T-helper 22 cell (primary cell): ENCODE data around the gene NANP.

Experiments
- DNase-seq: peaks from one replicate; pipeline ENCODE4 v3.0.0-alpha.2; 2020; ENCODE audit warnings: low read depth

The NANP gene

DNA sequence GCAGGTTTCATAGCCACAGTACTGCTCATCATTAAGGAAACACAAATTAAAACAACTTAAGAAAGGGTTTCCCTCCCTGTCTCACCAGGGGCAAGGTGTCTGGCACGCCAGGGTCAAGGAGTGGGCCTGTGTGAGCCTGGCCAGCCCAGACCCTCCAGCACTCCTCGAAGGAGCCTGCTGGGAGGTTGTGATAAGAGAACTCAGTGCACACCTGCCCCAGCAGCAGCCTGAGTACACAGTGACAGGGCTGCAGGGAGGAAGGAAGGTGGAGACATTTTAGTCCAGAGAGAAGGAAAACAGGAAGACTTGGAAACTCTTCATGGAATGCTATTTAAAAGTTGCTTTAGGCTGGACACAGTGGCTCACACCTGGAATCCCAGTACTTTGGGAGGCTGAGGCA lies 52.6 kb downstream of the NANP start:
- no peak for DNase-seq

DNA sequence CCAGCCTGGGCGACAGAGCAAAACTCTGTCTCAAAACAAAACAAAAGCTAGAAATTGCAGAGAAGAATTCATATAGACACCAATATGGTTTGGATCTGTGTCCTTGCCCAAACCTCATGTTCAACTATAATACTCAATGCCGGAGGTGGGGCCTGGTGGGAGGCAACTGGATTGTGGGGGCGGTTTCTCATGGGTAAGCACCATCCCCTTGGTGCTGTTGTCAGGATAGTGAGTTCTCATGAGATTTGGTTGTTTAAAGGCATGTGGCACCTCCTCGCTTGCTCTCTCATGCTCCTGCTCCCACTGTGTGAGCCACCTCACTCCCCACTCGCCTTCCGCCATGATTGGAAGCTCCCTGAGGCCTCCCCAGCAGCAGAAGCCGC lies 53.7 kb downstream of the NANP start:
- no peak for DNase-seq

DNA sequence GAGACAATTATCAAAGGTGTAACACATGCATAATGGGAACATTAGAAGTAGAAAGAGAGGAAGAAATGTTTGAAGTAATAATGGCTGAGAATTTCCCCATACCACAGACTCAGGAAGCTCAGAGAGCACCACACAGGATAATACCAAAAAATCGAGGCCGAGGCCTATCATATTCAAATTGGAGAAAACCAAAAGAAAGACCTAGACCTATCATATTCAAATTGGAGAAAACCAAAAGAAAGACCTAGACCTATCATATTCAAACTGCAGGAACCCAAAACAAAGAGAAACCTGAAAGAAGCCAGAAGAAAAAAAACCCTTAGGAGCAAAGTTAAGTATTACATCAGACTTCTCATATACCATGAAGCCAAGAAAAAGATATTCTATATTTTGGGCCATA lies 56.5 kb downstream of the NANP start:
- no peak for DNase-seq

DNA sequence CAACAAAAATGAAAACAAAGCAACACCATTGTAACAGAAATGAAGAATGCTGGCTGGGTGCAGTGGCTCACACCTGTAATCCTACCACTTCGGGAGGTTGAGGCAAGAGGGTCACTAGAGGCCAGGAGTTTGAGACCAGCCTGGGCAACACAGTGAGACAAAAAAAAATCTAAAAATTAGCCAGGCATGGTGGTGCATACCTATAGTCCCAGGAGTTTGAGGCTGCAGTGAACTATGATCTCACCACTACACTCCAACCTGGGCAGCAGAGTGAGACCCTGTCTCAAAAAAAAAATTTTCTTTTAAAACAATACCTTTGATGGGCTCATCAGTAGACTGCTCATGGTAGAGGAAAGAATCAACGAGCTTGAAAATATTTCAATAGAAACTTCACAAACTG lies 57.0 kb downstream of the NANP start:
- DNase-seq, result no peak

DNA sequence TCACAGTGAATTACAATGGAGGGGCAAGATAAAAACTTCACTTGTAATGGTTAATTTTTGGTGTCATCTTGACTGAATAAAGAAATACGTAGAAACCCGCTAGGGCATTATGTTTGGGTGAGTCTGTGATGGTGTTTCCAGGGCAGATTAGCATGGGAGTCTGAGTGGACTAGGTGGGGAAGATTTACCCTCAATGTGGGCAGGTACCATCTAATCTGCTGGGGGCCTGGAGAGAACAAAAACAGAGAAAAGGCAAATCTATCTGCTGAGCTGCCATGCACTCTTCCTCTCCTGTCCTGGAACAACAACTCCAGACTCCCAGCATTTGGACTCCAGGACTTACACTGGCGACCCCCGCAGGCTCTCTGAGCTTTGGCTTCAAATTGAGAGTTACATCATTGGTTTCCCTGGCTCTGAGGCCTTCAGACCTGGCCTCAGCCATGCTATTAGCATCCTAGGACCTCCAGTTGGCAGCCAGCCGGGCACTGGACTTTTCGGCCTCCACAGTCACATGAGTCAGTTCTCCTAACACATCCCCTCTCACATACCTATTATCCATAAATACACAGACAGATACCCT lies 58.1 kb downstream of the NANP start:
- DNase-seq, result no peak

DNA sequence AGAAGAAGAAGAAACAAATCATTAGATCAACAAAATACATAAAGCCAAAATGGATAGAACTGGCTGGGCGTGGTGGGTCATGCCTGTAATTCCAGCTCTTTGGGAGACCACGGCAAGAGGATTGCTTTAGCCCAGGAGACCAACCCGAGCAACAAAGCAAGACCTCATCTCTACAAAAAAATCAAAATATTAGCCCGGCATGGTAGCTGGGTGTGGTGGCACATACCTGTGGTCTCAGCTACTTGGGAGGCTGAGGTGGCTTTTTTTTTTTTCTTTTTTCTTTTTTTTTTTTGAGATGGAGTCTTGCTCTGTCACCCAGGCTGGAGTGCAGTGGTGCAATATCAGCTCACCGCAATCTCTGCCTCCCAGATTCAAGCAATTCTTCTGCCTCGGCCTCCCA lies 59.9 kb downstream of the NANP start:
- DNase-seq, result no peak

DNA sequence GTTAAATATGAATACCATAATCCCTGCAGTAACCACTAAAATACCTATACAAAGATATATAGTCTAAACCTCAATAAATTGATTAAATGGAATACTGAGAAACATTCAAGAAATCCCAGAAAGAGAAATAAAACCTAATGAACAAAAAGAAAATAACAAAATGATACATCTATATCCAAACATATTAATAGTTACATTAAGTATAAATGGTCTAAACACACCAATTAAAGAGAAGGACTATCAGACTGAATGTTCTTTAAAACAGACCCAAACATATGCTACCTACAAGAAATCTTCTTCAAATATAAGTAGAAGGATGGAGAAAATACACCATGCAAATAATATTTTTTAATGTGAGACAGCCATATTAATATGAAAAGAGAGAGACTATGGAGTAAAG lies 60.5 kb downstream of the NANP start:
- DNase-seq, result no peak
